Breast epithelium (tissue), 4 donors: ENCODE data around the gene FBXW8. TPM values are rescaled to one million over a fixed set of nuclear protein-coding genes. Genes with fewer than 3 reads are reported as not detected.

ENCODE experiments used
- DNase-seq, 2 donors: peaks; one replicate each; pipeline ENCODE4 v3.0.0-alpha.2; 2019; ENCODE audit warnings: low spot score in 2 of 2
- H3K27ac ChIP-seq, 2 donors: fragments of 200-600 bp; sonication (generic) in 1 of 2; one replicate each; pipeline ENCODE4 v1.5.1; 2016 to 2019; ENCODE audit warnings: mild to moderate bottlenecking in 1 of 2
- H3K27me3 ChIP-seq, 2 donors: fragments of 200-600 bp; sonication (generic) in 1 of 2; one replicate each; pipeline versions ENCODE4 v1.5.1 to v1.6.0; 2017 to 2019; ENCODE audit warnings: control low read depth in 1 of 2, mild to moderate bottlenecking in 1 of 2
- H3K36me3 ChIP-seq: fragments of 200-600 bp; one replicate; pipeline ENCODE4 v1.5.1; 2019
- H3K4me1 ChIP-seq, 2 donors: fragments of 200-600 bp; sonication (generic); one replicate each; pipeline ENCODE4 v1.5.1; 2016 to 2019; ENCODE audit warnings: control low read depth in 1 of 2
- H3K4me3 ChIP-seq, 3 donors: fragments of 200-600 bp; sonication (generic); 1 replicate in 2 of 3; 2 replicates in 1 of 3; pipeline ENCODE4 v1.5.1; 2016 to 2019; ENCODE audit warnings: mild to moderate bottlenecking in 3 of 3, moderate library complexity in 2 of 3
- H3K9me3 ChIP-seq, 2 donors: fragments of 200-600 bp; sonication (generic) in 1 of 2; one replicate each; pipeline ENCODE4 v1.5.1; 2016 to 2019; ENCODE audit warnings: control low read depth in 1 of 2
- POLR2A ChIP-seq: fragments of 450-650 bp; IDR thresholded peaks from one replicate; pipeline ENCODE4 v1.6.1; 2016; ENCODE audit warnings: antibody characterized with exemption, mild to moderate bottlenecking, moderate library complexity
- POLR2AphosphoS5 ChIP-seq, 3 donors: sonication (generic); formaldehyde crosslinking; IDR thresholded peaks; one replicate each; pipeline ENCODE4 v1.6.1; 2017; ENCODE audit warnings: antibody characterized with exemption in 3 of 3
- intact Hi-C: fragments of 100-400 bp; cut with DNase I; formaldehyde crosslinking; loops from one replicate; pipeline ENCODE4 v1.15.1; 2023; ENCODE audit warnings: low total_unique reads
- total RNA-seq, 3 donors: library from RNA; depleted of rRNA; stranded (reverse); fragments of >200 nt; gene quantifications; one replicate each; pipeline ENCODE4 v1.1.0, GENCODE V29; 2016
- TF ChIP-seq, protein P1 (sequence below), 3 donors: fragments of 450-650 bp; IDR thresholded peaks; one replicate each; pipeline ENCODE4 v1.5.1; 2016 to 2017; ENCODE audit warnings: antibody characterized with exemption in 3 of 3, mild to moderate bottlenecking in 3 of 3, moderate library complexity in 3 of 3

FBXW8 gene
- total RNA-seq, 3 donors from 2014 or later: 14.9 to 22.3 (median 16.4) TPM

DNA sequence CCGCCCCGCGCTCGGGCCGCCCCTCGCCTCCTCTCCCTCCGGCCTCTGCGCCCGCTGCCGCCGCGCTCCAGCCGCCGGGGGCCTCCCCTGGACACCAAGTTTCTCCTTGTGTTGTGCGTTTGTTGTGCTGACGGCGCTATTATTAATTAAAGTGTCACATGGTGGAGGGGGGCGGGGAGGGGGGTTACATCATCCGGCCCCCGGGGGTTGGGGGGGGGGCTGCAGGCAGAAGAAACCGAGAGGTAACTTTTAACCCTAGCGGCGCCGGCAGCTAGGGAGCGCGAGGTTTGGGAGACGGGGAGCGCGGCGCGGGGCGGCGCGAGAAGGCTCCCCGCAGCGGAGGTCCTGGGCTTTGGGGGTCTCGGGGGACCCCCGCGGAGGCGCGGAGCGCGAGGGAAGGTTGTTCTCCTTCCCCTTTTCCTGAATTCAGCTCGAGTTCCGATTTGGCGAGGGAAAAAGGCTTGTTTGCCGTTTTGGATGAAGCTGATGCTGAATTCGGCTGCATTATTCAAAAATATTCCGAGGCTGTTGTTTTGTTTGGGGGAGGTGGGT lies 29.3 kb upstream of the FBXW8 start, which contains the start of gene HRK:
Gene HRK, minus strand, starts transcription at position 117 of the 552 bp plus-strand sequence. CDS start 134 bp downstream, outside the sequence.
- no peak for DNase-seq
- no peak for TF ChIP-seq POLR2AphosphoS5 (IDR thresholded peaks at IDR 0.05)
- TF ChIP-seq, protein P1, sequence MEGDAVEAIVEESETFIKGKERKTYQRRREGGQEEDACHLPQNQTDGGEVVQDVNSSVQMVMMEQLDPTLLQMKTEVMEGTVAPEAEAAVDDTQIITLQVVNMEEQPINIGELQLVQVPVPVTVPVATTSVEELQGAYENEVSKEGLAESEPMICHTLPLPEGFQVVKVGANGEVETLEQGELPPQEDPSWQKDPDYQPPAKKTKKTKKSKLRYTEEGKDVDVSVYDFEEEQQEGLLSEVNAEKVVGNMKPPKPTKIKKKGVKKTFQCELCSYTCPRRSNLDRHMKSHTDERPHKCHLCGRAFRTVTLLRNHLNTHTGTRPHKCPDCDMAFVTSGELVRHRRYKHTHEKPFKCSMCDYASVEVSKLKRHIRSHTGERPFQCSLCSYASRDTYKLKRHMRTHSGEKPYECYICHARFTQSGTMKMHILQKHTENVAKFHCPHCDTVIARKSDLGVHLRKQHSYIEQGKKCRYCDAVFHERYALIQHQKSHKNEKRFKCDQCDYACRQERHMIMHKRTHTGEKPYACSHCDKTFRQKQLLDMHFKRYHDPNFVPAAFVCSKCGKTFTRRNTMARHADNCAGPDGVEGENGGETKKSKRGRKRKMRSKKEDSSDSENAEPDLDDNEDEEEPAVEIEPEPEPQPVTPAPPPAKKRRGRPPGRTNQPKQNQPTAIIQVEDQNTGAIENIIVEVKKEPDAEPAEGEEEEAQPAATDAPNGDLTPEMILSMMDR (IDR thresholded peaks at IDR 0.05): no peak
- no peak for TF ChIP-seq POLR2A
- intact Hi-C loops: no loop called here
- Histone ChIP-seq H3K9me3 (no peaks in the 10 kb centered on the region), H3K27ac (no peak within 1 kb of the TSS), H3K4me3 (peak within 1 kb of the TSS; percentile 13 to 63 (median 38)), H3K27me3 (peaks cover 3 to 72% of the 10 kb centered on the region in 2 donors), H3K4me1 (peaks cover 7 to 26% of the 10 kb centered on the region in 2 donors), H3K36me3 (no peaks in the 10 kb centered on the region)

DNA sequence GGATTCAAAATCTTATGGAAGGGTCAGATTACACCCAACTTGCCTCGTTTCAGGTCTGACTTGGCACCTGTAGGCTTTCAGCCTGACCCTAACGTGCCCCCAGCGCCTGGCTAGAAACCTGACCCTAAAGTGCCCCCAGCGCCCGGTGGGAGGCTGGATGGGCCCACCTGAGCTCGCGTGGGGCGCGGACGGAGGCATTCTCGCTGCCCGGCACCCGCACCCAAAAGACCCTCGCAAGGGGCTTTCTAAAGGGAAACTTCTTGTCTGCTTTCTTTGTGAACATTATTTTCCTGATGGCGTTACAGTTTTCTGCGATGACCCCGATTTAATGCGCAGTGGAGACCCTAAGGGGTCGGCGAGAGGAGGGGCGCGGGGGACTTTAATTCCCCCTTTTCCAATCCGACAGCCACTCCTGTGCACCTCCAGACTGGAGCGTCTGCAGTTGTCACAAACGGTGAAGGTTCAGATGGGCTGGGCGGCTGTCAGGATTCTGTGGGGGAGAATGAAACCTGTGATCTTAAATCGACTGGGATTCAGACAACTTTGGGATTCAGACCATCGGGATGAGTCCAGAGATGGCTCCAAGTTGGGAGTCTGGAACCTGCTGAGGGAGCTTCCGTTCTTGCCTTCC lies 28.8 kb upstream of the FBXW8 start:
- peak overlapping the region; percentile 13 to 63 (median 38) for H3K4me3 ChIP-seq
- H3K4me1 ChIP-seq: peaks cover 7 to 26% of the 10 kb centered on the region in 2 donors
- no peaks in the 10 kb centered on the region for H3K36me3 ChIP-seq
- no peak for DNase-seq
- TF ChIP-seq, protein P1 (IDR thresholded peaks at IDR 0.05): no peak
- TF ChIP-seq POLR2A: no peak
- TF ChIP-seq POLR2AphosphoS5 (IDR thresholded peaks at IDR 0.05): no peak
- H3K27ac ChIP-seq: no peak overlapping the region
- peaks cover 3 to 66% of the 10 kb centered on the region in 2 donors for H3K27me3 ChIP-seq
- intact Hi-C loops: no loop called here
- H3K9me3 ChIP-seq: no peaks in the 10 kb centered on the region

DNA sequence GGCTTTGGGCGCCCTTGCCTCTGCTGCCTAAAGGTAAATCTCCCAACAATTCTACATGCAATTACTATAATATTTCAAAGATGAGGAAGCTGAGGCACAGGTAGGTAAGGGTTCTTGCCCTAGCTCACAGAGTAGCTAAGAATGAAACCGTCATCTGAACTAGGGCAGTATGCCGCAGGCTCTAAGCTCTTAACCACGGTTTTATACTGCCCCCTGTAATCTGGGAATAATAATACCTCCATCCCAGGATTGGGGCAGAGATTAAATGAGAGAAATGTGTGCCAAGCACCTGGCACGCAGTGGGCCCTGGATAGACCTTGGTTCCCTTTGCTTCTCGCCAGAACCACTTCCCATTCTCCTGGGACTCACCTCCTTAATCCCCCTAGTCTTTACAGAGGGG lies 28.0 kb upstream of the FBXW8 start:
- Histone ChIP-seq H3K36me3 (no peaks in the 10 kb centered on the region), H3K27ac (no peak overlapping the region), H3K4me3 (no peak overlapping the region), H3K27me3 (peaks cover 3 to 58% of the 10 kb centered on the region in 2 donors), H3K9me3 (no peaks in the 10 kb centered on the region), H3K4me1 (peaks cover 7 to 26% of the 10 kb centered on the region in 2 donors)
- DNase-seq: no peak
- intact Hi-C loops: no loop called here
- TF ChIP-seq POLR2A (no peak), POLR2AphosphoS5 (IDR thresholded peaks at IDR 0.05) (no peak)
- TF ChIP-seq, protein P1 (IDR thresholded peaks at IDR 0.05): no peak

DNA sequence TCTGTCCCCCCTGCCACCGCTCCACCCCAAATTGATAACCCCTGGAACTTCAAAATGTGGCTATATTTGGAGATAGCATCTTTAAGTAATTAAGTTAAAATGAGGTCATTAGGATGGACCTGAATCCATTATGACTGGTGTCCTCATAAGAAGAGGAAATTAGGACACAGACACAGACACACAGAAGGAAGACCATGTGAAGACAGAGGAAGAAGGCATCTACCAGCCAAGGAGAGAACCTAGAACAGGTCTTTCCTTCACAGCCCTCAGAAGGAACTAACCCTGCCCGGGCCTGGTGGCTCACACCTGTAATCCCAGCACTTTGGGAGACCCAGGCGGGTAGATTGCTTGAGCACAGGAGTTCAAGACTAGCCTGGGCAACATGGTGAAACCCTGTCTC lies 25.9 kb upstream of the FBXW8 start:
- Histone ChIP-seq H3K27ac (no peak overlapping the region), H3K4me3 (no peak overlapping the region), H3K36me3 (no peaks in the 10 kb centered on the region), H3K9me3 (no peaks in the 10 kb centered on the region), H3K4me1 (peaks cover 7 to 10% of the 10 kb centered on the region in 2 donors), H3K27me3 (peaks cover 0 to 37% of the 10 kb centered on the region in 2 donors)
- intact Hi-C loops: no loop called here
- no peak for DNase-seq
- TF ChIP-seq, protein P1 (IDR thresholded peaks at IDR 0.05): no peak
- TF ChIP-seq POLR2A (no peak), POLR2AphosphoS5 (IDR thresholded peaks at IDR 0.05) (no peak)

DNA sequence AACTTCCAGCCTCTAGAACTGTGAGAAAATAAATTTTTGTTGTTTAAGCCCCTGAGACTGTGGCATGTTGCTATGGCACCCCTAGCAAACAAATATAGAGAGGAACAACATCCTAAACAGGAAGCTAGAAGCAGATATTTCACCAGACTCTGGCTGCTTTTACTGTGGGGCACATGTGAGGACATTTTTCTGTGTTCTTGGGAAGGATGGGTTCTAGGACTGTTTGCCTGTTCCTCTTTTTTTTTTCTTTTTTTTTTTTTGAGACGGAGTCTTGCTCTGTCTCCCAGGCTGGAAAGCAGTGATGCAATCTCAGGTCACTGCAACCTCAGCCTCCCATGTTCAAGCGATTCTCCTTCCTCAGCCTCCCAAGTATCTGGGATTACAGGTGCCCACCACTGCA lies 25.3 kb upstream of the FBXW8 start:
- Histone ChIP-seq H3K36me3 (no peaks in the 10 kb centered on the region), H3K4me1 (peaks cover 7 to 8% of the 10 kb centered on the region in 2 donors), H3K4me3 (no peak overlapping the region), H3K27ac (no peak overlapping the region), H3K27me3 (peaks cover 0 to 31% of the 10 kb centered on the region in 2 donors), H3K9me3 (peaks cover 0 to 5% of the 10 kb centered on the region in 2 donors)
- DNase-seq: no peak
- TF ChIP-seq, protein P1 (IDR thresholded peaks at IDR 0.05): no peak
- TF ChIP-seq POLR2AphosphoS5 (IDR thresholded peaks at IDR 0.05) (no peak), POLR2A (no peak)
- intact Hi-C loops: no loop called here
